AG09309 (cell line): ENCODE results near the gene MALT1.

Experiments used
- DNase-seq: peaks from one replicate; pipeline ENCODE4 v3.0.0-alpha.2; 2010; ENCODE audit warnings: low read depth
- H3K4me3 ChIP-seq: 2 replicates; pipeline ENCODE4 v1.5.1; 2011; ENCODE audit warnings: mild to moderate bottlenecking, low read depth, low read length, moderate library complexity; ENCODE audit not compliant: control insufficient read depth
- TF ChIP-seq, protein P1 (sequence below): IDR thresholded peaks from 2 replicates; pipeline ENCODE4 v1.5.1; 2011; ENCODE audit warnings: mild to moderate bottlenecking, low read depth, low read length, inconsistent platforms; ENCODE audit not compliant: insufficient read depth, control insufficient read depth; ENCODE audit errors: missing control alignments

MALT1 gene

GRCh38 chr18:58802959-58803358, 131.7 kb downstream of the MALT1 start:
- DNase-seq = no peak
- TF ChIP-seq, protein P1, sequence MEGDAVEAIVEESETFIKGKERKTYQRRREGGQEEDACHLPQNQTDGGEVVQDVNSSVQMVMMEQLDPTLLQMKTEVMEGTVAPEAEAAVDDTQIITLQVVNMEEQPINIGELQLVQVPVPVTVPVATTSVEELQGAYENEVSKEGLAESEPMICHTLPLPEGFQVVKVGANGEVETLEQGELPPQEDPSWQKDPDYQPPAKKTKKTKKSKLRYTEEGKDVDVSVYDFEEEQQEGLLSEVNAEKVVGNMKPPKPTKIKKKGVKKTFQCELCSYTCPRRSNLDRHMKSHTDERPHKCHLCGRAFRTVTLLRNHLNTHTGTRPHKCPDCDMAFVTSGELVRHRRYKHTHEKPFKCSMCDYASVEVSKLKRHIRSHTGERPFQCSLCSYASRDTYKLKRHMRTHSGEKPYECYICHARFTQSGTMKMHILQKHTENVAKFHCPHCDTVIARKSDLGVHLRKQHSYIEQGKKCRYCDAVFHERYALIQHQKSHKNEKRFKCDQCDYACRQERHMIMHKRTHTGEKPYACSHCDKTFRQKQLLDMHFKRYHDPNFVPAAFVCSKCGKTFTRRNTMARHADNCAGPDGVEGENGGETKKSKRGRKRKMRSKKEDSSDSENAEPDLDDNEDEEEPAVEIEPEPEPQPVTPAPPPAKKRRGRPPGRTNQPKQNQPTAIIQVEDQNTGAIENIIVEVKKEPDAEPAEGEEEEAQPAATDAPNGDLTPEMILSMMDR = no peak
- no peak overlapping the region for H3K4me3 ChIP-seq

- DNase-seq = no peak
- TF ChIP-seq, protein P1 = no peak
- H3K4me3 ChIP-seq = no peak overlapping the region
These were observed 132.7 kb downstream of the MALT1 start for GRCh38 chr18:58803978-58804377.
